Peyer's patch (tissue), 4 donors: ENCODE results near the gene FLT3LG.

Experiments used
- CTCF ChIP-seq, 6 experiments: fragments of 450-650 bp in 4 of 6; fragments of 200-600 bp in 2 of 6; sonication (generic) in 1 of 6; IDR thresholded peaks; one replicate each; pipeline ENCODE4 v1.5.1; 2017 to 2019; ENCODE audit warnings: antibody characterized with exemption in 6 of 6, mild to moderate bottlenecking in 3 of 6, moderate library complexity in 1 of 6
- POLR2A ChIP-seq, 2 donors: fragments of 450-650 bp; IDR thresholded peaks; one replicate each; pipeline ENCODE4 v1.5.1; 2017; ENCODE audit warnings: antibody characterized with exemption in 2 of 2, mild to moderate bottlenecking in 2 of 2, moderate library complexity in 2 of 2

DNA sequence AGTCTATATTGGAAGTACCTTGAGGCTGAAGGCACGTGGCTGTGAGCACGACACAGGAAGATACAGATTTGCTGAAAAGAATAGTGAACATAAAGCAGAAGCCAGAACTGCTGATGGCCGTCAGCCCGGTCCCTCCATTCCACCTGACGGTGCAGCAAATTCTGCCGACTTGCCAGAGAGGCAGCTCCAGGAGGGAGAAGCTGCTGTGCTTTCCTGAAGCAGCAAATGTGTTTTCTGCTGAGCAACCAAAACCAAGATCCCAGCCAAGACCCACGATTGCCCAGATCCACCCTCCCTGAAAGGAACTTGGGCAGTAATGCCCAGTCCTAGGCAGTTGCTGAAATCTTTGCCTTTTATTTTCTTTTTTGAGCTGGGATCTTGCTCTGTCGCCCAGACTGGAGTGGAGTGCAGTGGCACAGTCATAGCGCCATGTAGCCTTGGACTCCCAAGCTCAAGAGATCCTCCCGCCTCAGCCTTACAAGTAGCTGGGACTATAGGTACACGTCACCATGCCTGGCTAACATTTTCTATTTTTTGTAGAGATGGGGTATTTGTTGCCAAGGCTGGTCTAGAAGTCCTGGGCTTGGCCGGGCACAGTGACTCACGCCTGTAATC is 46.8 kb downstream of the FLT3LG start:
- TF ChIP-seq CTCF (IDR thresholded peaks at IDR 0.05) (no peak), POLR2A (IDR thresholded peaks at IDR 0.05) (no peak)
